HTR-8/SVneo (cell line): ENCODE data around the gene CD36.

Experiments
- DNase-seq: peaks from one replicate; pipeline ENCODE4 v3.0.0; 2011; ENCODE audit warnings: low spot score, mixed read lengths; ENCODE audit not compliant: insufficient read length
- FAIRE-seq: peaks from 2 replicates; lab custom pipeline; 2011; peaks lifted over from hg19 to GRCh38; lab: Jason Lieb, UNC

Gene CD36

GRCh38 chr7:80681272-80681885, 42.9 kb downstream of the CD36 start:
- no peak for DNase-seq
- FAIRE-seq: no peak

DNA sequence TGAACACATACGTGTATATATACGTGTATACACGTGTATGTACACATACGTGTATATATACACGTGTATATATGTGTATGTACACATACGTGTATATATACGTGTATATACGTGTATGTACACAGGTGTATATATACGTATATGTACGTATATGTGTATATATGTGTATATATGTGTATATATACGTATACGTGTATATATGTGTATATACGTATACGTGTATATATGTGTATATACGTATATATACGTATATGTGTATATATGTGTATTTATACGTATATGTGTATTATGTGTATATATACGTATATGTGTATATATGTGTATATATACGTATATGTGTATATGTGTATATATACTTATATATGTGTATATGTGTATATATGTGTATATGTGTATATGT, 44.3 kb downstream of the CD36 start:
- DNase-seq (no peak), FAIRE-seq (no peak)

- DNase-seq (no peak), FAIRE-seq (no peak)
These were observed 48.1 kb downstream of the CD36 start for GRCh38 chr7:80686576-80686975.

GRCh38 chr7:80699045-80699638, 60.7 kb downstream of the CD36 start:
- FAIRE-seq (no peak), DNase-seq (peak; percentile 17)

DNA sequence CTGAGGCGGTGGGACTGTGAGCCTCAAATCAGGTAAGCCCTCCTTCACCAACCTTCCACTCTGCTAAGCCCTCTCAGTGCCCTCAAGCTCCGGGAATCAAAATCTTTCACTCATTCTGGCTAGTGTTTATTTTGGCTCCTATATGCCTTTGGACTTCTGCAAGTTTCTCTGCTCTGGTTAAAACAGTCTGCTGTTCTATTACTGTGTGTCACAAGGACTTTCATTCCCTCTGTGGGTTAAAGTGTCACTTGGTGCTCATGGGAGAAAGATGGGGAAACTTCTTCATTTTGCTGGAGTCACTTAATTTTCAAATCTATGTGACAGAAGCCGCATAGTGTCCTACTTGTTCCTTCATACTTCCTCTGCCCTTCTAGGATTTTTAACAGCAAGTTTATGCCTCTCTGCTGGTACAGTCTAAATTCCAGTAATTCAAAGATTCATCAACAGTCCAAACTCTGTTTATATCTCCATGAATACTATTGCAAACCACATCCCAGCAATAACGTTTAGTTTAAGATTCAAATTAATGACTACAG, 61.3 kb downstream of the CD36 start:
- DNase-seq (no peak), FAIRE-seq (no peak)

GRCh38 chr7:80703272-80703671, 64.8 kb downstream of the CD36 start:
- no peak for FAIRE-seq
- no peak for DNase-seq

- no peak for DNase-seq
- FAIRE-seq: no peak
These were observed 66.8 kb downstream of the CD36 start for GRCh38 chr7:80705130-80705781.

DNA sequence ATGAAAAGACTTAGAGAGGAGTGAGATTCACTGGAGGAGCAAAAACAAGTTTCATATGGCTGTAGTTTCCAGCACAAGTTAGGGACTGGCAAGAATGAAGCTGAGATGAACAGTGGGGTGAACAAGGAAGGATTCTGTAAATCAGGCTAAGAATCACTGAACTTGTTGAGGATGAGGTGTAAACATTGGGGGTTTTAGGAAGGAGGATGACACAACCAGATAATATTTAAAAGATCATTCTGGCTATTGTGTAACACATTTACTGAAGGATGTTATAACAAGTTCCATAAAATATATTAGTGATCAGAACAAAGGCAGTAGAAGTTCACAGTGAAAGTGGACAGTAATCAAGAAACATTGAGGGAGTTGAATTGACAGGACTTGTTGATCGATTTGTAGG, 68.9 kb downstream of the CD36 start:
- FAIRE-seq: no peak
- no peak for DNase-seq

DNA sequence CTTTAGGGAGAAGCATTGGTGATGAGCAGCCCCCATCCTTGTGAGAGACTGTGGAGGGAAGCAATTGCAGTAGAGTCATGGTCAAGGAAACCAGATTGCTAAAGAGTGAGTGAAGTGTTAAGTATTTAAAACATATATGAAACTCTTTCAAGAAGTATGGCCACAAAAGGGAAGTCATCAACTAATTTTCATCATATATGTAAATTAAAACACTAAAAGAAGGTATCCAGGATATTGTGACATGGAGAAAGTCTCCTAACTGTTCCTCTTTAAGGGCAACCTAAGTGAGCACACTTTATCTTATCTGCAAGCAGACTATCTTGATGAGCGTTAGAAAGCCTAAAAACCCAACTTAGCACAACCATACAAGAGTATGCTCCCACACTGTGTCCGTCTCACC, 69.7 kb downstream of the CD36 start:
- DNase-seq (no peak), FAIRE-seq (no peak)

DNA sequence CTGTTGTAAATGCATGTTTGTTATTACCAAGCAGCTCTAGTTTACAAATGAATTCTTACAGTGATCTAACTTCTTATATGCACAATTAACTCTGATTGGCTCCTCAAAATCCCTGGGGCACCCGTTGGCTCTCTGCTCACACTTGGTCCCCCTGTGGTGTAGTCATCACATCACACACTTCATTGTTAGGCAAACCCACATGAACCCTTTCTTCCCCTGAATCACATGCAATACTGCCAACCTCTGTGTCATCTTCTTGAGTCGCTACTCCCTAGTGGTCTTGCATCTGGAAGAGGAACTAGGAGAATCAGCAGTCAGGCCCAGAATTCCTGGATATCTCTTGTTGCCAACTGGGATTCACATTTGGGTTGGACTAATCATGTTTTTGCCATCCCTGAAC, 73.1 kb downstream of the CD36 start:
- FAIRE-seq (no peak), DNase-seq (no peak)

- FAIRE-seq (no peak), DNase-seq (no peak)
These were observed 80.8 kb downstream of the CD36 start for GRCh38 chr7:80719261-80719660.

GRCh38 chr7:80720146-80720545, 81.7 kb downstream of the CD36 start:
- FAIRE-seq (no peak), DNase-seq (no peak)

DNA sequence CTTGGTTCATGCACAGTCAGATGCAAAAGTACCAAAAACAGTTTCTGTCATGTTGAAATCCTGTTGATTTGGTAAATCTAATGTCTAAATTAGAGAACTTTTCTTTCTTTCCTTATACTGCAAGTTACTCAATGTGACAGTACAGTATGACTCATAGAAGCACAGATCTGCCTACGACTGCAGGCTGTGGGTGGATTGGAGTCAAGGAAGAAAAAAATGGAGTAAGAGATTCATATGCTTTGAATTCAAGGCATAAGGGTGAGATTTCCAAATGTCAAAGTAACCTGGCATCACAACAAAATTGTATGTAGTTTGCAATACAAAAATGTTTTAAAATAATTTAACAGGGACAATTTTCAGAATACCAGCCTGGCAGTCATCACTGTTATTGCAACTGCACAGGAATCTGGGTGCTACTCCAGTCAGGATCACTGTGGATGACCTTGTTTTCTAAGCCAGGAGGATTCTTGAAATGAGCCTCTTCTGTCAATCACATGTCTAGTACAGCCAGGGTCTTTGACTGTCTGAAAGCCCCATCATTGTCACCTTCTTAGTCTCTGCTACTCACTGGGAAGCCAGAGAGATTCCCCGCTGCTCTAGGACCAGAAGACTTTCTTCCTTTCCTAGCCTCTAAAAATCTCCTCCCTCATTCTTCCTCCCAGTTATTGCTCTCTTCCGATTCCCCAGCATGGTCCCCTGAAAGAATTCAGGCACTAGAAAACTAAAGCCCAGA, 83.6 kb downstream of the CD36 start:
- FAIRE-seq (no peak), DNase-seq (peak; percentile 19)

GRCh38 chr7:80722616-80723195, 84.3 kb downstream of the CD36 start:
- FAIRE-seq: peak; percentile 77
- peak; percentile 57 for DNase-seq

GRCh38 chr7:80724249-80724871, 85.9 kb downstream of the CD36 start:
- no peak for FAIRE-seq
- no peak for DNase-seq

GRCh38 chr7:80725181-80725611, 86.8 kb downstream of the CD36 start:
- no peak for FAIRE-seq

More at GRCh38 chr7:80725181-80725611, 86.8 kb downstream of the CD36 start:
- DNase-seq: no peak
